T-helper 2 cell treated with Interferon-gamma antibody and Interleukin-4, amounts not matched to agents 100 ng/mL and 5 ng/mL, for 36 hours (primary cell): ENCODE measurements around the gene LBHD2. TPM values are rescaled to one million over a fixed set of nuclear protein-coding genes. Genes with fewer than 3 reads are reported as not detected.

Experiments
- intact Hi-C: fragments of 100-400 bp; cut with micrococcal nuclease; formaldehyde crosslinking; loops from one replicate; pipeline ENCODE4 v1.15.1; 2023
- total RNA-seq: library from RNA; stranded (reverse); gene quantifications from 2 replicates; pipeline ENCODE4 v1.2.3, GENCODE V29; 2022

Gene LBHD2
- total RNA-seq, 1 donor from 2014 or later: not detected

- intact Hi-C loops: no loop called here
These were observed 46.2 kb downstream of the LBHD2 start for GRCh38 chr14:103130017-103130764.

DNA sequence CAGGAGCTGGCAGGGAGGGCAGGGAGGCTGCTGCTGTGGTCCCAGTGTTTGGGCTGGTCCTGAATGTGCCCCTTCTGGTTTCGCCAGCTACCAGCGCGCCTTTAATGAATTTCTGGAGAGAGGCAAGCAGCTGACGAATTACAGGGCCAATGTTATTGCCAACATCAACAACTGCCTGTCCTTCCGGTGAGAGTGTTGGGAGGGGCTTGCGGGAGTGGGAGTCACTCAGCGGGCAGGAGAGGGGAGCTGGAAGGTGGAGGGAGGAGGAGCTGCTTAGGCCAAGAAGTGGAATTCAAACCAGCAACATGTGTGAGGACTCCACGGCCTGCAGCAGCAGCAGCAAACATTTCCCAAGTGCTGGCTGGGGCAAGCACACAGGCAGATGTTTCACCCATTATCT lies 47.0 kb downstream of the LBHD2 start:
- intact Hi-C loops: no loop called here

GRCh38 chr14:103131580-103131979 lies 47.6 kb downstream of the LBHD2 start:
- intact Hi-C loops: no loop called here

DNA sequence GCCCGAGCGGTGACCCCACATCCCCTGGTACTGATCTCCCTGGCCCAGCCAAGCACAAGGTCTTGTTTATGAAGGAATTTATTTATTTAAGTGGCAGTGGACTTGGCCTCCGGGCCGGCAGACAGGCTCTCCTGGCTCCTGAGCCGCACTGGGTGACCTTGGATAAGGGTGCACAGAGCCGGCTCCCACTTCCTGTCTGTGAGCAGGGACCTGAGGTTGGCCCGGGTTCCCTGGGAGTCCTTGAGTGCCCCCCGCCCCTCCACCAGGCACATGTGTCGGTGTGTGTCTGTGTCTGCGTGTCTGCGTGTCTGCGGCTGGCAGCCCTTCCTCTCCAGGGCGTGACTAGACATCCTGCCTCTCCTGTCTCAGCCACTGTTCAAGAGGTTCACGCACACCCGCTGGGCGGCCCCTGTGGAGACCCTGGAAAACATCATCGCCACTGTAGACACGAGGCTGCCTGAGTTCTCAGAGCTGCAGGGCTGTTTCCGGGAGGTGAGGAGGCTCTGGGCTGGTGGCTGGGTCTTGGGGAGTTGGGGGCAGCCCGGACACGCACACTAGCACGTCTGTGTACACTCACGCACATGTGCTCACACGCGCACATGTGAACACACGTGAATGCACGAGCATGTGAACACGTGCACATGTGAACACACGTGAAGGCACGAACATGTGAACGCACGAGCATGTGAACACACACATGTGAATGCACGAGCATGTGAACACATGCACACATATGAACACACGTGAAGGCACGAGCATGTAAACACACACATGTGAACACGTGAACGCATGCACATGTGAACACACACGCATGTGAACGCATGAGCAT lies 48.6 kb downstream of the LBHD2 start:
- intact Hi-C loops: no loop called here

DNA sequence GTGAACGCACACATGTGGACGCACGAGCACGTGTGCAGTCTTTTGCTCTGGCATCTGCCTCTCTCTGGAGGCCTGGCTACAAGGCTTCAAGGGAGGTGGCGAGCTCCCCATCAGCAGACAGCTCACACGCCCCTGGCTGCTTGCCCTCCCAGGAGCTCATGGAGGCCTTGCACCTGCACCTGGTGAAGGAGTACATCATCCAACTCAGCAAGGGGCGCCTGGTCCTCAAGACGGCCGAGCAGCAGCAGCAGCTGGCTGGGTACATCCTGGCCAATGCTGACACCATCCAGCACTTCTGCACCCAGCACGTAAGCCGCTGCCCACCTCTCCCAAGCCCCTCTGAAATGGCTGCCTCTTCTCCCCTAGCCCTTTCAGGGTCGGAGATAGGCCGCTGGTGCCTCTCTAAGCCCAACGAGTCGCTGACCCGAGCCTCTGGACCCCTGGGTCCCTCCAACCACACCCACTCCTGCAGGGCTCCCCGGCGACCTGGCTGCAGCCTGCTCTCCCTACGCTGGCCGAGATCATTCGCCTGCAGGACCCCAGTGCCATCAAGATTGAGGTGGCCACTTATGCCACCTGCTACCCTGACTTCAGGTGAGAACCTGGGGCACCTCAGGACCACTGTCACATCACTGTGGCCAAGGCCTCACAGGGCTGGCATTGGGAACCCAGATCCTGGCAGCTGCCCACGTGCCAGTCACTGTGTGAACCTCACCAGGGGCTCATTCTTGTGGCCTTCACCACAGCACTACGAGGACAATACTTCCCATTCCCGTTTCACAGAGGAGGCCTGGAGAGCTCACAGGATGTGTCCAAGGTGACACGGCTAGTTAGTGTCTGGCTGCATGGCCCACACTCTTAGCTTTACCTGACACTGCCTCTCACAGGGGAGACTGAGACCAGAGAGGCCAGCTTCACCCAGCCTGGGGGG lies 49.5 kb downstream of the LBHD2 start:
- intact Hi-C loops: no loop called here

- intact Hi-C loops: no loop called here
These were observed 50.4 kb downstream of the LBHD2 start for GRCh38 chr14:103134405-103134804.

DNA sequence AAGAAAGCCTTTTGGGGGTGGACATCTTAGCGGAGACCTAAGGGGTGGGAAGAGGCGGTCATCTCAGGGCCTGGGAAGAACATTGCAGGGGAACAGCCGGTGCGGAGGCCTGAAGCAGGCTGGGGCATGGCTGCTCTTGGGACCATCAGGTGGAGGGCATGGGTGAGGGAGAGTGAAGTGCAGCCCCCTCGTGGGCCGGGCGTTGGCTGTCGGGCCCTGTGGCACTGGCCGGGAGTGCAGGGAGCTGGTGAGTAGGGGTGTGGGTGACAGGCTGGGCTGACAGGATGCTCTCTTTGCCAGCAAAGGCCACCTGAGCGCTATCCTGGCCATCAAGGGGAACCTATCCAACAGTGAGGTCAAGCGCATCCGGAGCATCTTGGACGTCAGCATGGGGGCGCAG lies 50.9 kb downstream of the LBHD2 start:
- intact Hi-C loops: no loop called here

GRCh38 chr14:103135333-103136260 lies 51.6 kb downstream of the LBHD2 start:
- intact Hi-C loops: no loop called here

DNA sequence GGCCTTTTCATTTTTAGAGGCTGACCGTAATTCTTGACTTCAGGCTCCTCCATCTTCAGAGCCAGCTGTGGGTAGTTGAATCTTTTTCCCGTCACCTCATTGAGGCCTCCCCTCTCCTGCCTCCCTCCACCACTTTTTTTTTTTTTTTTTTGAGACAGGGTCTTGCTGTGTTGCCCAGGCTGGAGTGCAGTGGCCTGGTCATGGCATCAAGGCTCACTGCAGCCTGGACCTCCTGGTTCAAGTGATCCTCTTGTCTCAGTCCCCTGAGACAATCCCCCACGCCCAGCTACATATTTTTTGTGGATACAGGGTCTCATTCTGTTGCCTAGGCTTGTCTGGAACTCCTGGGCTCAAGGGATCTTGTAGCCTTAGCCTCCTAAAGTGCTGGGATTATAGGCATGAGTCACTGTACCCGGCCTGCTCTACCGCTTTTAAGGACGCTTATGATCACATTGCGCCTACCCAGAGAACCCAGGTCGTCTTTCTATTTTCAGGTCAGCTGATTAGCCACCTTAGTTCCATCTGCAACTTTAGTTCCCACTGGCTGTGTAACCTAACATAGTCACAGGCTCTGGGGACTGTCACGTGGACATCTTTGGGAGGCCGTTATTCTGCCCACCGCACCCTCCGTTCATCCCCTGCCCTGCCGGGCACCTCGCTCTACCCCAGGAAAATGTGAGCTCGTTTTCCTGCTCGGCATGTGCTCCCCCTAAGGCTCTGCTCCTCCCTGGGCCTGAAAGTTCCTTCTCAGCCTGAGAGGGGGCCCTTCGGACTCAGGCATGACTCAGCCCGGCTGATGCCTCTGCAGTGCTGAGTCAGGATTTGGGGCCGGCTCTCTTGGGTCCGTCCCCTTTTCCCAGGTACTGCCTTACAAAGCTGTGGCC lies 52.6 kb downstream of the LBHD2 start:
- intact Hi-C loops: no loop called here

GRCh38 chr14:103137689-103138300 lies 53.8 kb downstream of the LBHD2 start:
- intact Hi-C loops: no loop called here

DNA sequence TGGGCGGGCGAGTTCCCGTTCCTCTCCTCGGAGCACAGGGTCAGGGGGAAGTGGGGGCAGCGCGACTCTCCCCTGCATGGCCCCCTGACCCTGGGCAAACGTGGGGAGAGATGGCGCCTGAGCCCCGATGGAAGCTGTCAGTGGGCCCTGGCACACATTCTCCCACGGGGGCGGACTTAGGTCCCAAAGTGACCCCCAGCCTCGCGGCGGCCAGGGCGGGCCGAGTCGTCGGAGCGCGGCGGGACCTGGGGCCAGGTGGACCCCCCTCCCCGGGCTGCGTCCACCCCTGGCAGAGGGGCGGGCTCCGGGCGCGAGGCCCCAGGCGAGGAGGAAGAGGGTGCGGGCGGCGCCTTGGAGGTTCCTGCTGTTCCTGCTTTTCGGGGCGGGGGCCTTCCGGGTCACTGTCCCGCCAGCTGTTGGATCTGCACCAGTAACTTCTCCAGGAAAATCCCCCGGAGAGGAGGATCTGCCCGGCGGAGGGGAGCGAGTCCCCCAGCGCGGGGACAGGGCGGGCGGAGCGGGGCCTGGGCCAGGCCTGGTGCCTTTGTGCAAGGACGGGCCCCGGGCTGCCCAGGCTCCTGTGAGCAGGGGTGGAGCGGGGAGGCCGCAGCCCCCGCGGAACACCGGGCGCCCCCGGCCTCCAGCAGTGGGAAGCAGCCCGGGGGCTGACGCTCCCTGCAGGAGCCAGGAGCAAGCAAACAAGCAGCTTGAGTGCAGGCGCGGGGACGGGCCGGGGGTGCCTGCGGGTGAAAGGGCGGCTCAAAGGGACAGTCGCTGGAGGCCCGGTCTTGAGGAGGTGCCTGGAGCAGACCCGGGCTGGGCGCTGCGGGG lies 54.5 kb downstream of the LBHD2 start:
- intact Hi-C loops: no loop called here

DNA sequence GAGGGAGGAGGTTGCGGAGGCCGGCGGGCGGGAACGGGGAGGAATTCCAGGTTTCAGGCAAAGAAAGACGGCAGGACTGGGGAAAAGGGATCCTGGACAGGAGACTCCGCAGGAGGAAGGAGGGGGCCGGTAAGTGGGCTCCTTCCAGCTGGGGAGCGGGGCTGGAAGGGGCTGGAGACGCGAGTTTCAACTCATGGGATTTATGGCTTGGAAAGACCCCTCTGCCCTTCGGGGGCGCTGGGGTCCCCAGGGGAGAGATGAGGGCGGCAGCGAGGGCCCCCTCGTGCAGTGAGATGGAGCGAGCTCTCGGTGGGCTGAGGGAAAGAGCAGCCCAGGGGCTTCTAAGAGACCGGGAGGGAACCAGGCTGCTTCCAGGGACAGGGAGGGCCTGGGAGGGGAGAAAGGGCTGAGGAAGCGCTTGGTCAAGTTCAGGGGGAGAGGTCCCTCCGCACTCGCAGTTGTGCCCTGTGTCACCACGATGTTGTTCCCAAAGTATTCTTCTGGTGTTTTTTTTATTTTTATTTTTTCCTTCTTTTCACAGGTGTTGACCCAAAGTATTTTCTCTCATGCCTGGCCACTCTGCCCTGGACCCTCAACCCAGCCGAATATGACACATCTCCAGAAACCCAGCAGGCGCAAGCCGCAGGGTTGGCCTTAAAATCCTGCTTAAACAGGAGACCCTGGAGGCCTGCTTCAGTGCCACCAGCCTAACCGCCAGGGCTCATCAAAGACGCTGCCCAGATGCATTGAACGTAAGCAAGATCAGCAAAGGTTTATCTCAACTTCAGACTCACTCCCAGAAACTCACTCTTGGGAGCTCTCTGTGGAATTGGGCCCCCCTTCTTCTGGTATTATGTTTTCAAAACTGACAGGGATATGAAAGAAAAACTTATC lies 55.4 kb downstream of the LBHD2 start:
- intact Hi-C loops: no loop called here

Other genes with a start within 250 kb of the LBHD2 start
- gene AMN, start 161.5 kb upstream of the LBHD2 start, total RNA-seq: 0.14 and 0.32 TPM in 2 replicates
- 0.82 and 1.0 TPM in 2 replicates for gene CDC42BPB, start 26.7 kb upstream of the LBHD2 start, total RNA-seq
- gene EXOC3L4, start 10.5 kb downstream of the LBHD2 start, total RNA-seq: not detected in 2 replicates
- gene TNFAIP2, start 39.3 kb downstream of the LBHD2 start, total RNA-seq: 0.14 TPM in 1 of 2 replicates, not detected in the other